TTC549 (cell line): ENCODE results near the gene HOXD8.

Source experiments
- FAIRE-seq: peaks from 2 replicates; lab custom pipeline; 2012; peaks lifted over from hg19 to GRCh38; lab: Jason Lieb, UNC

HOXD8 gene

DNA sequence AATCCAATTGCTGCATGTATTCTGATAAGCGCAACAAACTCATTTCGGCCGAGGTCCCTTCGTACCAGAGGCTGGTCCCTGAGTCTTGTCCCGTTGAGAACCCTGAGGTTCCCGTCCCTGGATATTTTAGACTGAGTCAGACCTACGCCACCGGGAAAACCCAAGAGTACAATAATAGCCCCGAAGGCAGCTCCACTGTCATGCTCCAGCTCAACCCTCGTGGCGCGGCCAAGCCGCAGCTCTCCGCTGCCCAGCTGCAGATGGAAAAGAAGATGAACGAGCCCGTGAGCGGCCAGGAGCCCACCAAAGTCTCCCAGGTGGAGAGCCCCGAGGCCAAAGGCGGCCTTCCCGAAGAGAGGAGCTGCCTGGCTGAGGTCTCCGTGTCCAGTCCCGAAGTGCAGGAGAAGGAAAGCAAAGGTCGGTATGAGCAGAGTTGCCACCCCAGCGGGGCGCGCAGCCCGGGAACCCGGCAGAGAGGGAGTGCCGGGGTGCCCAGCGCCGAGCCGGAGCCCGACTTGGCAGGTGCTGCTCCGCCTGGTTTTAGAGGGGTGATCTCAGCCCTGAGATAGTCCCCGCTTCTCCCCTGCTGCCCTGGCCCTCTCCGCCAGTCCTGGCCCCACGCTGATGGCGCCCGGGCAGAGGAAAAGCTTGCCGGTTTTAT lies 12.2 kb upstream of the HOXD8 start:
- FAIRE-seq, result no peak

DNA sequence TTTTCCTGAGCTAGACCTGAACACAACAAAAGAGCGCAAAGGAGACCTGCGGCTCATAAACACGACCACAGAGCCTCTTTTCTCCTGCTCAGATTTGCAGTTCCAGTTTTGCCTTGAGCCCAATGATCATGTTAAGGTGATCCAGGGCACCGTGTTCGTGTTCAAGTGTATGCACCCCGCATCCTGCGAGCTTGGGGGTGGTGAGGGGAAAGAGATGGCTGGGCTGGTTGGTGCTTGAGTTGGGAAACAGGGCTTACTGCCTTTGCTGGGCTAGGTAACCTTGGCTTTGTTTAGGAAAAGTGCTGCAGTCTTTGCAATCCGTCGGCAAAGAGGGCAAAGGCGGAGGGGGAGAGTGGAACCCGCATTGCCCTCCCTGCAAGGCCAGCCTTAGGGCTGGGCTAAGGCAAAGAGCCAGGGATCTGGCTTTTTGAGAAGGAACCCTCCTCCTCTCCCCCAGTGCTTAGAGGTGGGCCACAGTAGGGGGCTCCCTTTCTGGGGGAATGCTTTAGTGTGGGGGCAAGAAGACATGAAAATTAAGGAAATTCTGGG lies 11.6 kb upstream of the HOXD8 start:
- FAIRE-seq, result no peak

DNA sequence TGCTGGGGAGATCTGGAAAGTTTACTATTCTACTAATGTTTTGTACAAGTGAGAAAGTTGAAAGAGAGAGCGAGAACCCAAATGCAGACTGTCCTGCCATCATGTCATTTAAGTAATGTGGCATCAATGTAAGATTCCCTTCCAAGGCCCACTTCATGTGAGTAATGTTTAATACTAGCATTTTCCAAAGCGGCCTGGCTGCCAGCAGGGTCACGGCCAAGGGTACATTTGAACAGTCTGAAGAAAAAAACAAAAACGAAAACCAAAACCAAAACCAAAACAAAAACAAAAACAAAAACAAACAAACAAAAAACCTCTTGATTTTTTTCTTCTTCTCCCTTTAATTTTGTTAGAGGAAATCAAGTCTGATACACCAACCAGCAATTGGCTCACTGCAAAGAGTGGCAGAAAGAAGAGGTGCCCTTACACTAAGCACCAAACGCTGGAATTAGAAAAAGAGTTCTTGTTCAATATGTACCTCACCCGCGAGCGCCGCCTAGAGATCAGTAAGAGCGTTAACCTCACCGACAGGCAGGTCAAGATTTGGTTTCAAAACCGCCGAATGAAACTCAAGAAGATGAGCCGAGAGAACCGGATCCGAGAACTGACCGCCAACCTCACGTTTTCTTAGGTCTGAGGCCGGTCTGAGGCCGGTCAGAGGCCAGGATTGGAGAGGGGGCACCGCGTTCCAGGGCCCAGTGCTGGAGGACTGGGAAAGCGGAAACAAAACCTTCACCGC lies 10.7 kb upstream of the HOXD8 start:
- FAIRE-seq, result no peak

DNA sequence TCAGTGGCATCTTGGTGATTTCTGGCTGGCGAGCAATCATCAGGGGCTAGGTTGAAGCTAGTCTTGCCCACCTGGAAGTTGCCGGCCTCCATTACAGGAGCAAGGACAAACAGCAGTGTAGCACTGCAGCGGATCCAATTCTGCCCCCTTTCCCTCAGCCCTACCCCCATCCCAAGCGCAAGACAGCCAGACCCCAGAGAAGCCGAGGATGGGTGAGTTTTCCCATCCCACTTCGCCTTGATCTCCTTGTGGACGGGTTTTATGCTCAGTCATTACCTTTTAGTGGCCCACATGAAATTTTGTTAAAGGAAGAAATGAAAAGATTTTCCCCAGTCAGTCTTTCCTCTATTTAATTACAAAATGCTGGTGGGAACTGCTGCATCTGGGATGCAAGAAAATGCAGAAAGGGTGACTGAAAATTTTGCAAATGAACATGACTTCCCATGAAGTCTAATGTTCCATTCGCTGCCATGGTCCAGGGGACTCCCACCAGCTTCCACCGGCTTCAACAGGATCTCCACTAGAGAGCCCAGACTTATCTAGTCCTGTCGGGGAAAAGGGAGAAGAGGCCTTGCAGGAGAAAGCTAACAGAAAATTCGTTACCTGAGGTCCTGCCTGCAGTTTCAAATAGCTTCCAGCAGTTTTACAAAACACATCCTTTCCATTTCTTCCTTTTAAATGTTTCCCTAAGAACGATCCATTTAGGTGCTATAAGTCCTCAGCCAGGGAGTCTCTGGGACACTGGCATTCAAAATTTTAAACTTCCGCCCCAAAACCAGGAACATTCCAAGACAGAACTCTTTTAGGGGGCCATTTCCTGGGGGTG lies 8.9 kb upstream of the HOXD8 start:
- FAIRE-seq, result no peak

DNA sequence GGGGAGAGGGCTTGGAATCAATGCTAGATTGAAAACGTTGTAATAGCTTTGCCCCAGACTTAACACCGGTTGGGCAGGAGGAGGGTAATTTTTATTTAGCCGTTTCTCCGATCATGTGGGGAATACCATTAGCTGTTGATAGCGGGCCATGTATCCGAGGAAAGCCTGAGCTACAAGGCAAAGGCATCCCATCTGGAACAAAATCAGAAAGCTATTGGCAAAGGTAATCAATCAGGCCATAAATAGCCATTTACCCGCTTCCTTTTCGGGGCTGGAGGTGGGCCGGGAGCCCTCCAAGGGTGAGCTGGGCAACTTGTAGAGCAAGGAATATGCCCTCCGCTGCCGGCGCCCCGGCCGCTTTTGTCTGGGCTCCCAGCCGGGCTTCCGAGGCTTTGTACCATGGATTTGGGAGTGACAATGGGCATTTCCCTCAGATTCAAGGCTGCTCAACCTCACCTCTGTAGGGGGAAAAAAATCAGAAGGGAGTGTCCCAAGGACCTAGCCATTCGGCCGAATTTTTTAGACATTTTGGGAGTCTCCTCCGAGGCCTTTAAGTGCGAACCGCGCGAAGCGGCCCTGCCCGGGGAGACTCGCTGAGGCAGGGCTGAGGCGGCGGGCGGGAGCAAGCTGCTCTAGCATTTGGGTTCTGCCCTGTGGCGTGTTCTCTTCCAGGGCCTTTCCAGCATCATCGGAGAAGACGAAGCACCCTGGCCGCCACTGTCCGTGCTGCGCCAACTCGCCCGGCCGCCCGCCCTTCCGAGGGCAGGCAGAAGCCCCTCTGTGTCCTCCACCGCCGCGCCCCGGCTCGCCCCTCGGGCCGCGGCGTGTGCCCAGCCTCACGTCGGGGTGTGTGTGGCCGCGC lies 8.1 kb upstream of the HOXD8 start:
- no peak for FAIRE-seq

DNA sequence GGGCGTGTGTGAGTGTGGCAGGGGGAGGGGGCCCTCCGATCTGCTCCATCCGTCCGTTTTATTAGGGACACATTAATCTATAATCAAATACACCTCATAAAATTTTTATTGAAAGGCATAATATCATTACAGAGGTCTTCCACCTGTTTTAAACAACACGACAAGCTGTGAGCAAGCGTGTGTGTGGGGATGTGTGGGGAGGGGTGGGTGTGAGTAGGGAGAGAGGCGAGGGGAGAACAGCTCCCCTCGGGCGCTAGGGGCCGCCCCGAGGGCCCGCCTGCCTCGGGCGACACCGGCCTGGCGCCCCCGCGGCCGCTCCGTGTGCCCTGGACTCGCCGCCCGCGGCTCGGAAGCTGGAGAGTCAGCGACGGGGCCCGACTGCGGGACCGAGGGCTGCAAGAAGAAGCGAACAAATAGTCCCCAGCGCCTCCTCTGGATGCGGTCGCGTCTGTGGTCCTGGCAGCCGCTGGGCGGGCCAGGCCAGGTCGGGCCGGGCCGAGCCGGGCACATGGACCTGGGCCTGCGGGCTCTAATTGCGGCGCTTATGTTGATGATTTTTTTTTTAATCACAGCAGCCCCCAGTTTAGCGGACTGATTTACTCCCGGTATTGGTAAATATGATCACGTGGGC lies 7.3 kb upstream of the HOXD8 start:
- FAIRE-seq, result no peak

DNA sequence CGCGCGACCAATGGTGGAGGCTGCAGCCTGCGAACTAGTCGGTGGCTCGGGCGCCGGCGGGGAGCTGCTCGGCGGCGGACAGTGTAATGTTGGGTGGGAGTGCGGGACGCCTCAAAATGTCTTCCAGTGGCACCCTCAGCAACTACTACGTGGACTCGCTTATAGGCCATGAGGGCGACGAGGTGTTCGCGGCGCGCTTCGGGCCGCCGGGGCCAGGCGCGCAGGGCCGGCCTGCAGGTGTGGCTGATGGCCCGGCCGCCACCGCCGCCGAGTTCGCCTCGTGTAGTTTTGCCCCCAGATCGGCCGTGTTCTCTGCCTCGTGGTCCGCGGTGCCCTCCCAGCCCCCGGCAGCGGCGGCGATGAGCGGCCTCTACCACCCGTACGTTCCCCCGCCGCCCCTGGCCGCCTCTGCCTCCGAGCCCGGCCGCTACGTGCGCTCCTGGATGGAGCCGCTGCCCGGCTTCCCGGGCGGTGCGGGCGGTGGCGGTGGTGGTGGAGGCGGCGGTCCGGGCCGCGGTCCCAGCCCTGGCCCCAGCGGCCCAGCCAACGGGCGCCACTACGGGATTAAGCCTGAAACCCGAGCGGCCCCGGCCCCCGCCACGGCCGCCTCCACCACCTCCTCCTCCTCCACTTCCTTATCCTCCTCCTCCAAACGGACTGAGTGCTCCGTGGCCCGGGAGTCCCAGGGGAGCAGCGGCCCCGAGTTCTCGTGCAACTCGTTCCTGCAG lies 6.7 kb upstream of the HOXD8 start, which contains the start of gene HOXD9:
TSS of gene HOXD9 (plus strand) at position 37 of the 728 bp plus-strand sequence. CDS start at position 87, 50 bp downstream.
- no peak for FAIRE-seq

DNA sequence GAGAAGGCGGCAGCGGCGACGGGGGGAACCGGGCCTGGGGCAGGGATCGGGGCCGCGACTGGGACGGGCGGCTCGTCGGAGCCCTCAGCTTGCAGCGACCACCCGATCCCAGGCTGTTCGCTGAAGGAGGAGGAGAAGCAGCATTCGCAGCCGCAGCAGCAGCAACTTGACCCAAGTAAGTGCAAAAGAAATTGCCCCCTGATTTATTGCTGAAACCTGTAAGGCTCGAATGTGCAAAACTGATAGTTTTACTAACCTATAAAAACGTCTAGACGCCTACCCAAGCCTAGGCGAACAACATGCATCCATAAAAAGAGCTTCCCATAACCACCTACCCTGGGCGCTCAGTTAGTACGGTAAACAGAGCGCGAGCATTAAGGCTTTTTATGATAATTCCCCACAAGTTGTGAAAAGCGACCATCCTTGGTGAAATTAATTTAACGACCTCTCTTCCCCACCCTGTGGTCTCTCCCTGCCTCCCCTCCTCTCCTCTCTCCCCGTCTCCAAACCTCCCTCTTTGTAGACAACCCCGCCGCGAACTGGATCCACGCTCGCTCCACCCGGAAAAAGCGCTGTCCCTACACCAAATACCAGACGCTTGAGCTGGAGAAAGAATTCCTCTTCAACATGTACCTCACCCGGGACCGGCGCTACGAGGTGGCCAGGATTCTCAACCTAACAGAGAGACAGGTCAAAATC lies 5.9 kb upstream of the HOXD8 start:
- FAIRE-seq, result no peak

DNA sequence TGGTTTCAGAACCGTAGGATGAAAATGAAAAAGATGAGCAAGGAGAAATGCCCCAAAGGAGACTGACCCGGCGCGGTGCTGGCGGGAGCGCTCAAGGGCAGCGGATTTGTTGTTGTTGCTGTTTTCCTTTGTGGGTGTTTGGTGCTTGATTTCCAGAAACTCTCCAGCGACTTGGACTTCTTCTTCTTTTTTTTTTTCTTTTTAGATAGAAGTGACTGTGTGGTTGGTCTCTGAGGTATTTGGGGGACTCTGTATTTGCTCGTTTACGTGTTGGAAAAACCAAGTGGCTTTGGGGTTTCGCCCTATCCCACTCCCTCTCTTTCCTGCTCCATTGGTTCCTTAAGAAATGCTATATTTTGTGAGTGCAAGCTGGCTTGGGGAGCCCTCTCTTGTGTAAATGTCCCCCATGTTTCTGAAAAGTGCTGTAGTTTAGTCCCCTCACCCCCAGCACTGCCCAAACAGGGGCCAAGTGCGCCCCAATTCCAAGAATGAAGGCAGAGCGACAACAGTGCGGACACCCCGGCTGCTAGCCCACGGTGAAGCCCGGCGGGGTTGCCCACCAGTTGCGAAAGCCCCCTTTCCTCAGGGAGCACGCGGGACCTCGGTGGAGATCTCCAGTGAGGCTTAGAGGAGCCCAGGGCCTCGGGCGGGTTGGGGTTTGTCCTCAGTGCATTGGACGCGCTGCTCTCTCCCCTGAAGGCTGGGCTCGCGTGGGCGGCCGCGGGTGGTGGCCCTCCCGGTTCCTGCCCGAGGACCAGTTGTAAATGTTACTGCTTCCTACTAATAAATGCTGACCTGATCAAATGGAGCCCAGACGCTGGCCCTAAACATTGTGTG lies 5.2 kb upstream of the HOXD8 start:
- no peak for FAIRE-seq

DNA sequence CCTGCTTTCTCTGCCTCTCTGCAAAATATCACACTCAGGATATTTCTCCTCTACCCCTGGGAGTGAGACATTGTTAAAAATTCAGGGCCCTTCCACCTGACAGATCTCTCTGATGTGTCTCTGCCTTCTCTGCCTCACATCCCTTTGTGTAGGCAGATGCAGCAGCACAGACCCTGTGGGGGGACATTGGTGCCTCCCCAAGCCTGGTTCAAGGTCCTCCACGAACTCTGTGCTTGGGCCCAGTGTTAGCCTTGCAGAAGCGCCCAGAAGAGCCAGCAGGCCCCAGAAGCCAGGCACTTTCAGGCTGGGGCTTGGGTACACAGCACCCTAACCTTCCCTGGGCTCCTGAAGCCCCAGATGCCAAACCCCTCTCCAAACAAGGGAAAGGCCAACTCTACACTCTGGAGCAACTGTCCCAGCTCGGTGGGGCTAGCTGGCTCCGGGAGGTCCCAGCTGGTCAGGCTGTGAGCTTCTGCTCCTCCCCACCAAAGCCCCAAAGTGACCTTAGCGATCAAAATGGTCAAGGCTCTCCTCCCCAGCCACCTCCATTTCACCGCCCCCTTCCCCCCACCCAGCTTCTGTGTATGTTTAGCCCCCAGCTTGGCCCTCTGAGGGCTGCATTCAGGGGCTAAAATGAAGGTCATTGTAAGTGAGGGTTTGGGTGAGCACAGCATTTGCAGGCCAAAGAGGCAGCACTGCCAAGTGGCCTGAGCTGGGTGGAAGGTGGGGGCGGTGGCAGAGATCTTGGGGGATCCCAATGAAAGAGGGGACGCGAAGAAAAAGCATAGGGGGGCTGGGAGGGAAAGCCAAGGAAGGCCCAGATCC lies 4.3 kb upstream of the HOXD8 start:
- FAIRE-seq, result no peak

DNA sequence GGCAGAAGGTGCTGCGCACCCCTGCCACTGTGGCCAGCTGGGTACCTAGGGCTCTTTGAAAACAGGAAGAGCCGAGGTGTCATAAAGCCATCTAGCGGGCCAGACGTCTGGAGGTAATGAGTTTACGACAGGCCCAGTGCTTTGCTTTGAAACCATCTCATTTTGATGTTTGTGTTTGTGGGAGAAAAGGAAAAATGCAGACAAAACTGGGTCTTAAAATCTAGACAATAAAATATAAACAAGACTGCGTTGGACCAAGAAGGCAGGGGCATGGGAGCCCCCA lies 3.8 kb upstream of the HOXD8 start:
- no peak for FAIRE-seq

DNA sequence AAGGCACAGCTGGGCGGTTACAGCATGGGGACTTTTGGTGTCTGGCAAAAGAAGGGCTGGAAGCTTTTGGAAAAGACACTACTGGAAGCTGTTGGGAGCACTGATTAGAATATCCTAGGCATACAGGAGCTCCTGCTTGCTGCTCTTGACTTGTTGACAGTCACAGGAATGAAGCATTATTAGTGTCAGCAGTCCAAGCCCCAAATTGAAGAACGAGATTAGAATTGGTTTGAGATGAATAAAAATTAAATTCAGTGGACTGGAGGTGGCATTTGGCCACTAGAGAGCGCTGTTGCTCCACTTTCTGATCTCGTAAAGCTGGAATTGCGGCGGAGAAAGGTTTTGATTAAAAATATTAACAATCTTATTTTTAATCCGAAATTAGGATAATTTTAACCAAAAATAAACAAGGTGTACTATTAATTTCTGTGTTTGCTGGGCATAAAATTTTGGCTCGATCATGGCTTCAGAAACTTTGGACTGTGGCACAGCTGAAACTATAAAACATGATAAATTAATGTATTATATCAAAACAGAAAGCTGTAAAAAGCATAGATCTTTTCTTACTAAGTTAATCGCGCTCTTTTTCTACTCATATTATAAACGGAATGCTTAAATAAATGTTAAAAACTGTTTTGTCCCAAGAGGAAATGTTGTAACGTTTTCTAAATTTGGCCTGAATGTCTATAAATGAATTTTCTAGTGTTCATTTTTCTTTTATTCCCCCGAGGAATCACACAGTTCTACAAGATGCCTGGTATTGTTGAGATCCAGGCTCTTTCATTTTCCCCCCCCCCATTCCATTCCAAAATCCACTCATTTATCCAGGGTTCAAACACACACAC lies 2.4 kb upstream of the HOXD8 start:
- FAIRE-seq, result peak; percentile 94

DNA sequence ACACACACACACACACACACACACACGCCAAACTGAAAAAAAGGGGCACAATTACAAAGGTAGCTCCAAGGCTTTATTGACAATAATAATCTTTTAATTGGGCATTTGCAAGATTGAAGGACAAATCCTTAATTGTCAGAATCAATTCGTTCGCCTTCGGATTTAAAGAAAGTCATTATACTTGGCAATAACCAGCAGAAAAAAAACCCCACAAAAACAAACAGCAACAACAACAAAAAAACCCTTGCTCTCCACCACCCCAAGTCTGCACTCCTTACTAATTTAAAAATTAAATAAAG lies 1.8 kb upstream of the HOXD8 start:
- no peak for FAIRE-seq

DNA sequence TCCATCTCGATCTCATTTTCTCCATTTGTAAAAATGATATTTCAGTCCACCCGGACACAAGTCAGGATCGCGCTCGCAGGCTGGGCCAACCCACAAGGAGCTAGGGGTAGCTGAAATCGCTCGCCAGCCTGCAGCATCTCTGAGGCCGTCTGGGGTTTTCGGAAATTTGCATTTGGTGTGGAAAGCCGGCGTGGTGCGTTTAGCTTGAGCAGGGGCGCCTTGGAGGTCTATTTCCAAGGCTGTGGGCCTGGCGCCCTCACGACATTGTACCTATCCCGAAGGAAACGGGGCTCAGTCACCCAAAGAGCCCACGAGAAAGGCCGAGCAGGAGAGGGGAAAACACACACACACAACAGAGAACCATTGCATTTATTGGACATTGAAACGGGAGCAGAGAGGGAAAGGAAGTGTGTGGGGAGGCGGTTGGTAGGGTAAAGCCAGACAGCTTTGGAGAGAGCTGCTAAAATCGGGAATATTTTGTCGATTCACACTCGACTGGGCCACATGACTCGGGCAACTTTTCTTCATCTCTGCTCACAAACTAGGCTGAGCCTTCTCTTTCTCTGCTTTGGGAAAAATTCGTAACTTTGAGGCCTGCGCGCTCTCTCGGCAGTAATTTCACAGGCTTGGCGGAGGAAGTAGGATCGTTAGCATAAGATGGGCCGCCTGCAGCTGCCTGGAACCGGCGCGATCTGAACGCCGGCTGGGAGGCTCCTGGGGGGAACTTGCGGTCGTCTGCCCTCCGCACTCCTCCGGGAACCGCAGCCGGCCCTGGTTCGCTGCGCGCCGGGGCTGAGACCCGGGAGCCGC lies 1.1 kb upstream of the HOXD8 start:
- no peak for FAIRE-seq

DNA sequence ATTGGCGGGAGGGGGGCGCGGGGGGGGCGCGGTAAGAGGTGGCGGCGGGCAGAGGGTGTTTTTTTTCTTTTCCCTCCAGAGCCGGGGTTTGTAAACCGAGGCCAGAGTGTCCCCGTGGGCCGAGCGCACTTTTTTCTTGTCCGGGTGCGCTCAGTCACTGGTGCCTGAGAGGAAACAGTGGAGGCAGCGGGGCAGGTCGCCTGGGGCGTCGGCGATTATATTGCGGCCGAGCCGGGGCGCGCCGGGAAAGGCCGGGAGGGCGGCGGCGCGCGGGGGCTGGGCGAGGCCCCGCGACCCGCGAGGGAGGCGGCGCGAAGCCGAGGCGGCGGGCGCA lies 275 bp downstream of the HOXD8 start:
- FAIRE-seq, result no peak

DNA sequence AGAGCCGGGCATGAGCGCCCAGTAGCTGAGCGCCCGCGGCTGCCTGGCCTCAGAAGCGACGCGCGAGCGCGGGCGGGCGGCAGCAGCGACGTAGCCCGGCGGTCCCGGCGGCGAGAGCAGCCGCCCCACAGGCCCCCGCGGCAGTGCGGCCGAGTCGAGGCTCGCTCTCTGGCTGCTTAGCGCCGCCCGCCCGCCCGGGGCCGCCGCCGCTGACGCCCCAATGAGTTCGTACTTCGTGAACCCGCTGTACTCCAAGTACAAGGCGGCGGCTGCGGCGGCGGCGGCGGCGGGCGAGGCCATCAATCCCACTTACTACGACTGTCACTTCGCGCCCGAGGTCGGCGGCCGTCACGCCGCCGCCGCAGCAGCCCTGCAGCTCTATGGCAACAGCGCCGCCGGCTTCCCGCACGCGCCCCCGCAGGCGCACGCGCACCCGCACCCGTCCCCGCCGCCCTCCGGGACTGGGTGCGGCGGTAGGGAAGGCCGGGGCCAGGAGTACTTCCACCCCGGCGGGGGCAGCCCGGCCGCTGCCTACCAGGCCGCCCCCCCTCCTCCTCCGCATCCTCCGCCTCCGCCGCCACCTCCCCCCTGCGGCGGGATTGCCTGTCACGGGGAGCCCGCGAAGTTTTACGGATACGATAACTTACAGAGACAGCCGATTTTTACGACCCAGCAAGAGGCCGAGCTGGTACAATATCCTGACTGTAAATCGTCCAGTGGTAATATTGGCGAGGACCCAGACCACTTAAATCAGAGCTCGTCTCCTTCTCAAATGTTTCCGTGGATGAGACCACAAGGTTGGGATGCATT lies 847 bp downstream of the HOXD8 start:
- FAIRE-seq, result peak; percentile 5
